22Rv1 (cell line): Measurements from ENCODE around the gene GID8.

Experiments
- CTCF ChIP-seq: fragments of 450-650 bp; IDR thresholded peaks from 2 replicates; pipeline ENCODE4 v1.5.1; 2017; ENCODE audit warnings: mild to moderate bottlenecking
- ZFX ChIP-seq: fragments of 450-650 bp; IDR thresholded peaks from 2 replicates; pipeline ENCODE4 v1.6.1; 2017; ENCODE audit warnings: antibody characterized with exemption, borderline replicate concordance

- no peak for TF ChIP-seq CTCF
- no peak for TF ChIP-seq ZFX
These were observed 23.5 kb upstream of the GID8 start for GRCh38 chr20:62914436-62914835.
